ENCODE results near the gene ANKRD36C.
A peak's percentile ranks its signal among the peaks of the same experiment; 100 is the strongest.
"Not testable (repeated sequence)": the region's sequence is repeated elsewhere in the genome, so short reads cannot be mapped to it uniquely, and the experiment has no call there.

The ANKRD36C gene

GRCh38 chr2:95991351-95992094, at the start of gene ANKRD36C:
TSS of gene ANKRD36C (minus strand) at chr2:95991824. CDS start at chr2:95991708, 116 bp downstream.
- DNase-seq: peak; percentile 66 to 68

GRCh38 chr2:96035554-96035953, 43.9 kb upstream of the ANKRD36C start:
- DNase-seq: not testable (repeated sequence)

GRCh38 chr2:96034792-96035191, 43.2 kb upstream of the ANKRD36C start, which contains the start of gene GPAT2:
TSS of gene GPAT2 (minus strand) at chr2:96034916. CDS start at chr2:96032359, 2,557 bp downstream.
- DNase-seq: not testable (repeated sequence)

DNA sequence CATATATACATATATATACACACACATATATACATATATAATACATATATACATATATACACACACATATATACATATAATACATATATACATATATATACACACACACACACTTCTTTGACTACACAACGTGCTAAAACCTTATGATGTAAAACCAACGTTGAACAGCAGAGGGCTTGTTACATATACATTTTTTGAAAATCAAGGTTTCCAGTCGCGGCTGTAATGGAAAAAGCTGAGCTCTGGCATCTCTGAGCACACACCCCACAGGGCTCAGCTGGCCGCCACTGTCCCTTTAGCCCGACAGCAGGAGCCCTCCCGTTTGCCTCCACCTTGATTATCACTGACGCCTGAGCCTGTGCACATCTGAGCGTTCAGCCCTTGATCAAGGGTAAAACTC, 42.4 kb upstream of the ANKRD36C start:
- DNase-seq: not testable (repeated sequence)

GRCh38 chr2:96027725-96028325, 36.2 kb upstream of the ANKRD36C start:
- not testable (repeated sequence) for DNase-seq

DNA sequence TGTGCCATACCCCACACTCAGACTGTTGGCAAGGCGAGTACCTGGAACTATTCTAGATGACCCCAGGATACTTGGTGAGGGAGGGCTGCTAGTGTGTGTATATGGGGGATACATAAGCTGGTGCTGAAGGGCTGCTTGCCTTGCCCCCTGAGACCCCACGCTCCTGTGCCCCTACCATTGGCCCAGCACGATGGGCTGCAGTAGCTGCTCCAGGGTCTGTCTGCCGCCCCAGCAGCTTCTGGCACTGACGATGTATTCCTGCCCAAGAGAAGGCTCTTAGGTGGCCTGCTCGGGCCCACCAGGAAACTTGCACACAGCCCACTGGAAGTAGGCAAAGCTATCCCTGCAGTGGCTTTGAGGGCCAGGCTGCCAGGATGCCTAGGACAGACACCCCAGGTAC, 34.1 kb upstream of the ANKRD36C start:
- not testable (repeated sequence) for DNase-seq

GRCh38 chr2:96025194-96025492, 33.5 kb upstream of the ANKRD36C start:
- DNase-seq: no peak

DNA sequence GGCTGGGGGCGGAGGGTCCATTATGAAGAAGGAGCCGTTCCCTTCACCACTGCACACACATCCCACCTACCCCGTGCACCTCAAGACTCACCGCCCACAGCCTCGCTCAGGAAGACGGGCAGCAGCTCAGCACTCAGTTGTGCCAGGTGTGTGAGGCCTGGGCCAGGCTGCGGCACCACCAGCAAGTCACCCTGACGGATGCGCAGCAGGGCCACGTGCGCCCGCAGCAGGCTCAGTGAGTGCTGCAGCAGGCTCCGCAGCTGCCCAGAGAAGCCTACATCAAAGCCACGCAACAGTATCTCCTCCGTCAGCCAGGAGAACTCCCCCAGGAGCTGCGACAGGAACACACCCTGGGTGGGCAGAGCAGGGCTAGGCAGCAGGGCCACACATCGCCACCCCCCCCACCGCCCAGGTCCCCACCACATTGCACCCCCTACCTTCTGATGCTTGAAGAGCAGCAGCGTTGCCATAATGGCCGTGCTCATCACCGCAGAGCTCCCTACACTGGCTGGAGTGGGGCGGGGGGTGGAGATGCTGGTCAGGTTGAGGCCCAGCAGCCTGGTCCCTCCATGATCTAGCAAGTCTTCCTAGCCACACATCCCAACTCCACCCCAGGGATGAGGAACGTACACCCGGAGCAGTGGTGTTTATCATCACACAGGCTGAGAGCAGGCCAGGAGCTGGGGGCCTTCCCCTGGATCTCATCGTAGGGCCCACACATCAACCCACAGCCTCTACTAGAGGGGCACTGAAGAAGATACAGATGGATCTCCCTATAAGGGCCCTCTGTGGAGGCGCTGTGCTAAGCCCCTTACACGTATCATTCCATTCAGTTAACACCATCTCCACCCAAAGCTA, 32.9 kb upstream of the ANKRD36C start:
- peak in 1 of 2 experiments; percentile 14 for DNase-seq

- not testable (repeated sequence) for DNase-seq
Measured at GRCh38 chr2:96023701-96024100, 32.1 kb upstream of the ANKRD36C start.

- peak; percentile 84 to 87 for DNase-seq
Measured at GRCh38 chr2:96022701-96023447, 31.2 kb upstream of the ANKRD36C start.

DNA sequence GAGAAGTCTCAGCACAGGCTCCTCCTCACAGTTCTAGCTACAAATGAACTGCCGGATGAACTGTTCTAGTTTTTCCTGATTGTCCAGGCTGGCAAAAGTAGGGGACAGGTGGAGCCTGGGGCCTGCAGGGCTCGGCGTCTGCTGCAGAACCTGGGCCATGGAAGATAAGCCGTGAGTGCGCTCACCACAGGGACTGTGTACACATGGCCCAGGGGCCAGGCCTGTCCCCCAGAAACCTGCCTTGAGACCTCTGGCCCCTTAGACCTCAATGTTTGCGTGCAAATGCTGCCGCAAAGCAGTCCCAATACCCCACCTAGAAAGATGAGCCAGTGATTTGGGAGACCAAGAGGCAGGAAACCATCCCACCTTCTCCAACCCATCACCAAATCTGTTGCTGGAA, 30.5 kb upstream of the ANKRD36C start:
- DNase-seq: not testable (repeated sequence)

GRCh38 chr2:96021142-96021541, 29.5 kb upstream of the ANKRD36C start:
- not testable (repeated sequence) for DNase-seq

DNA sequence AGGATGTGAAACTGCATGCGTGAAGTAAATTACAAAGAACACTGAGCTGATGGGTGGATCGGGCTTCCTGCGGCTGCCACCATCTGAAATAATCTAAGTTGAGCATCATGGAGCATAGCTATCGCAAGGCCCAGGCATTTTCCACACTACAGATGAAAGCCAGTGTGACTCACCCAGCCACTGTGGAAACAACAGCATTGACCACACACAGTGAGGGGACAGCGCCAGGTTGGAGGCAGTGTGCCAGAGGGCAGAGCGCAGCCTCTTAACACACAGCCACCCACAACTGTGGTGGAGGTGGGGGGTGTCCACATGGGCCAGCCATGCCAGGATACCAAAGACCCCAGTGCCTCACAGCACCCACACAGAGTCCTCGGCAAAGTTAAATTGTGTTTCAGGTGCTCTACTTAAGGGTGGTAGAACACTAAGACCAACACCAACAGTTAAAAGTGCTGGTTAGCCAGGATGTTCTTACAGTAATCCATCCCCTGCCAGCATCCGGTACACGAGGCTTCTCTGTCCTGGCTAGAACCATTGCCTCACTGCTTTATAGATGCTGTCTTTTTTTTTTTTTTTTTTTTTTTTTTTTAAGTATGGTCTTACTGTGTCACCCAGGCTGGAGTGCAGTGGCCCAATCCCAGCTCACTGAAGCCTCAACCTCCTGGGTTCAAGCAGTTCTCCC, 28.4 kb upstream of the ANKRD36C start:
- peak in 1 of 2 experiments; percentile 12 for DNase-seq

- DNase-seq: not testable (repeated sequence)
Measured at GRCh38 chr2:96016321-96016720, 24.7 kb upstream of the ANKRD36C start.

GRCh38 chr2:96012792-96013264, 21.2 kb upstream of the ANKRD36C start:
- DNase-seq: not testable (repeated sequence)

DNA sequence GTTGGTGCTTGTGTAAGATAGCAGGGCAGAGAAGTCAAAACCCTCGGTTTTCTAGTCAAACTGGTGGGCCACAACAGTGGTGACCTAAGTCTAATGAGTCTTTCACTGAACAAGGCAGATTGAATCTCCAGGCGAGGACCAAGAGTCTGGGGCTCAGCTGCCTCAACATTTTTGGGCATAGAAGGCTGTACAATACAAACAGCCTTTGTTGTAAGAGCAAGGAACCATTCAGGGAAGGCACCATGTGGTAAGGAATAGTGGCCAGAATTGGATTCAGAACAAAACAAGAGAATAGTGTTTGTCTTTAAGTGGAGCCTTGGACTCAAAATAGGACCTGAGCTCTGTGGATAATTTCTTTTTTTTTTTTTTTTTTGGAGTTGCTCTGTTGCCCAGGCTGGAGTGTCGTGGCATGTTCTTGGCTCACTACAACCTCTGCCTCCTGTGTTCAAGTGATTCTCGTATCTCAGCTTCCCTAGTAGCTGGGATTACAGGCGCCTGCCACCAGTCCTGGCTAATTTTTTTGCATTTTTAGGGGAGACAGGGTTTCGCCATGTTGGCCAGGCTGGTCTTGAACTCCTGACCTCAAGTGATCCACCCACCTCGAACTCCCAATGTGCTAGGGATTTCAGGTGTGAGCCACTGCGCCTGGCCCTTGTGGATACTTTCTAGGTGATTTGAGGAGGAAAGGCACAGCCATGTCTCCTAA, 20.6 kb upstream of the ANKRD36C start:
- not testable (repeated sequence) for DNase-seq

GRCh38 chr2:96011129-96011455, 19.5 kb upstream of the ANKRD36C start:
- DNase-seq: peak in 1 of 2 experiments; percentile 46

- peak; percentile 97 to 98 for DNase-seq
Measured at GRCh38 chr2:96010320-96011128, 18.9 kb upstream of the ANKRD36C start.

DNA sequence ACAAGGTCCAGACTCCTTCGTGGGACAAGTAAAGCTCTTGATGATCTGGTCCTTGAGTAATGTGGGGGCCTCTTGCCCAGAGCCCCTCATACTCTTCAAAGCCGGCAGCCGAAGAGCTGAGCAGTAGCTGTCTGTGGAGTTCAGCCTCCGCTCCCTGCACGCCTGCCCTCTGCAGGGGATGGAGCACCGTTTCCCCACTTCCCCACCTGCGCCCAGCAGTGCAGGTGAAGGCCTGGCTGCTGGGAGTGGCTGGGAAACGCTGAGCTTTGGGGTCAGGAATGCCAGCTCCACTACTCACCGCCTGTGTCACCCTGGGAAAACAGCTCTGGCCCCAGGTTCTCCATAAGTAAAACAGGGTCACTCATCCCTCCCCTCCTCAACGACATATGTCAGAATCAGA, 18.2 kb upstream of the ANKRD36C start:
- not testable (repeated sequence) for DNase-seq

DNA sequence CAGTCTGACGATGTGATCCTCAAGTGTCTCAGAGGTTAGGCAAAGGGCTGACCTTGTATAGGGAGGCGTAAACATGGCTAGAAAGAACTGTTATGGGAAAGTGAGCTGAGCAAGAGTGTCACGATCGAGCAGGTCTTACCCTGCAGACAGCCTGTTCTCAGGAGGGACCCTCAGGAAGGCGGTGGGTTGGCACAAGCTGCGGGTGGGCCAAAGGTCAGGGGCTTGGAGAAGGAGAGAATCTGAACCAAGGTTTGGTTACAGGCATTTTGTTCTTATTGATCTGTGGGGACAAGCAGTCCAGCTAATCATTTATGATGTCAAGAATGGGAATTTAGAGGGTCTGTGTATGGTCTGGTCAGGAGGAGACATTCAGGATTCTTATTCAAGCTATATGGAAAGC, 16.4 kb upstream of the ANKRD36C start:
- not testable (repeated sequence) for DNase-seq
